SJCRH30 (cell line): ENCODE measurements around the gene PLXNB1. TPM values are rescaled to one million over a fixed set of nuclear protein-coding genes. Genes with fewer than 3 reads are reported as not detected.

Experiments
- DNase-seq, 2 experiments: peaks; one replicate each; pipeline ENCODE4 v3.0.0-alpha.2; 2015 to 2020
- H3K27ac ChIP-seq: fragments of 250-450 bp; sonication (Bioruptor Pico); 2 replicates; pipeline ENCODE4 v1.5.1; 2020; ENCODE audit warnings: mild to moderate bottlenecking, moderate library complexity
- H3K27me3 ChIP-seq: fragments of 250-450 bp; sonication (Bioruptor Pico); 2 replicates; pipeline ENCODE4 v1.5.1; 2020; ENCODE audit warnings: mild to moderate bottlenecking, moderate library complexity
- H3K36me3 ChIP-seq: fragments of 250-450 bp; sonication (Bioruptor Pico); 2 replicates; pipeline ENCODE4 v1.5.1; 2020; ENCODE audit warnings: mild to moderate bottlenecking, moderate library complexity
- H3K4me1 ChIP-seq: fragments of 250-450 bp; sonication (Bioruptor Pico); 2 replicates; pipeline ENCODE4 v1.5.1; 2020; ENCODE audit warnings: mild to moderate bottlenecking, moderate library complexity
- H3K4me3 ChIP-seq: fragments of 250-450 bp; sonication (Bioruptor Pico); 2 replicates; pipeline ENCODE4 v1.5.1; 2020; ENCODE audit warnings: mild to moderate bottlenecking, moderate library complexity
- H3K9me3 ChIP-seq: fragments of 250-450 bp; sonication (Bioruptor Pico); replicated peaks from 2 replicates; pipeline ENCODE4 v1.5.1; 2020; ENCODE audit warnings: mild to moderate bottlenecking, moderate library complexity
- total RNA-seq: library from RNA; depleted of rRNA; stranded (reverse); fragments of >200 nt; shearing (Covaris generic); gene quantifications from 2 replicates; pipeline ENCODE4 v1.2.3, GENCODE V29; 2014; rRNA removed

The PLXNB1 gene
- total RNA-seq, 1 experiment from 2014 or later = 45.0 TPM

GRCh38 chr3:48372377-48372770, 57.5 kb downstream of the PLXNB1 start:
- Histone ChIP-seq H3K4me1 (peaks cover 2% of the 10 kb centered on the region; the same call in 1 of the 2 replicates), H3K9me3 (0 out of 2 replicates have a peak, but pooled peaks cover 2% of the 10 kb centered on the region), H3K27ac (no peak overlapping the region), H3K36me3 (no peaks in the 10 kb centered on the region), H3K27me3 (no peaks in the 10 kb centered on the region), H3K4me3 (no peak overlapping the region)
- no peak for DNase-seq

DNA sequence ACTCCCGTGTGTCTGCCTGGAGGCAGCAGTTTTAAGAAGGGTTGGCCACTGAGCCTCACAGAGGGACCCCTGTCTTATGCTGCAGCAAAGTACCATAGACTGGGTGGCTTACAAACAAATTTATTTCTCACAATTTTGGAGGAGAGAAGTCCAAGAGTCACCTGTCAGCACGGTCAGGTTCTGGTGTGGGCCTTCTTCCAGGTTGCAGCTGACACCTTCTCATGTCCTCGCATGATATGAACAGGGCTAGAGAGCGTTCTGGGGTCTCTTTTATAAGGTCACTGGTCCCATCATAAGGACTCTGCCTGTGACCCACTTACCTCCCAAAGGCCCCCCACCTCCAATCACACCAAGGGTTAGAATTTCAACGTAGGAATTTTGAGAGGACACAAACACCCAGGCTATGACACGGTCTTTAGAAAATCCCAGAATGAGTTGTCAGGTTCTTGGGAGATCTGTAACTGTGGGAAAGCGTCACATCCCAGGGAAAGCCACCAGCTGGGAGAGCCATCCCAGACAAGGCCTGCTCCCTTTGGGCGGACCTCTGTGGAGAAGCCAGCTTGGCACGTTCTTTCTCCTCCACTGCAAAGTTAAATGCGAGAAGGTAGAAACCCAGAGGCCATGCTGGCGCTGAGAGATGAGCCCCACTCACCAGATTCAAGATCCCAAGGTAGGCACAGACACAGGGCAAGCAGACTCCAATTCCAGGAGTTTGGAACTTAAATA, 58.1 kb downstream of the PLXNB1 start, which contains the start of gene FBXW12:
Gene FBXW12 (plus strand): TSS at position 569 of the 726 bp plus-strand sequence. CDS start 549 bp downstream, outside the sequence.
- Histone ChIP-seq H3K9me3 (0 out of 2 replicates have a peak, but pooled peaks cover 2% of the 10 kb centered on the region), H3K4me1 (peaks cover 8% of the 10 kb centered on the region; the same call in 1 of the 2 replicates), H3K27ac (no peak within 1 kb of the TSS), H3K4me3 (no peak within 1 kb of the TSS), H3K36me3 (no peaks in the 10 kb centered on the region), H3K27me3 (no peaks in the 10 kb centered on the region)
- DNase-seq = no peak

DNA sequence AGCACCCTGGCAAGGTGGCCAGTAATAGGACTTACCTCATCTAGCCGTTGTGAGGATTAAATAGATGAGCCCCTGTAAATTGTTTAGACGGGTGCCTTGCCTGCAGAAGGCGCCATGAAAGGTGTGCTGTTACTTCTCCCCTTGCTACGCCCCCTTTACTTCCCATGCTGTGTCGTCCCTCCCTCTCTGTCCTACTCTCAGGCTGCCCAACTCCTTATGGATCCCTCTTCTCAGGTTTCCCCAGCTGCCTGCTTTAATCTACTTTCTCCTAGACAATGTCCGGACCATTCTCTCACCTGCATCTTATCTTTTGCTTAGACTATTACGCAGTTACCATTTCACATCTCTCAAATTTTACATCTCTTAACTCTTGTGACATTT, 59.6 kb downstream of the PLXNB1 start:
- Histone ChIP-seq H3K4me3 (no peak overlapping the region), H3K36me3 (no peaks in the 10 kb centered on the region), H3K27ac (no peak overlapping the region), H3K4me1 (peaks cover 9% of the 10 kb centered on the region; the same call in 1 of the 2 replicates), H3K27me3 (no peaks in the 10 kb centered on the region), H3K9me3 (no peaks in the 10 kb centered on the region)
- DNase-seq = peak in 1 of 2 experiments; percentile 33

- DNase-seq = no peak
- Histone ChIP-seq H3K9me3 (no peaks in the 10 kb centered on the region), H3K4me1 (peaks cover 9% of the 10 kb centered on the region; the same call in 1 of the 2 replicates), H3K27ac (no peak overlapping the region), H3K36me3 (no peaks in the 10 kb centered on the region), H3K27me3 (no peaks in the 10 kb centered on the region), H3K4me3 (no peak overlapping the region)
Measured at GRCh38 chr3:48369693-48370332, 60.1 kb downstream of the PLXNB1 start.

DNA sequence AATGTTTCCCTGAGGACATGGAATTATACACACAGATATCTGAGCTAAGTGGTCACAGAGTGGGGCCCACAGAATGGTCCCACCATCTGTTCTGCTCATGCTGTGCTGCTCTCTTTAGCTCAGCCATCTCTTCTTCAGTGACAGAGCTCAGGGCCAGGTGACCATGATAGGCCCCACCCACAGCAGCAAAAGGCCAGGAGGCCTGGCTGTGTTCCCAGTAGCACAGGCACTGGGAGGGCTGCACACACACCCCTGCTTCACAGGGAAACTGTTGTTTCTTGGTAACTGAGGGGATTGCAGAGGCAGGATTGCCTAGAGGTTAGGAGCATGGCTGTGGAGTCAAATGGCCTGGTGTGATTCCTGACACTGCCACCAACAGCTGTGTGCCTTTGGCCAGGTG, 62.7 kb downstream of the PLXNB1 start:
- H3K36me3 ChIP-seq = no peaks in the 10 kb centered on the region
- peak; percentile 75 to 83 for DNase-seq
- H3K27ac ChIP-seq = no peak overlapping the region
- peaks cover 9% of the 10 kb centered on the region; the same call in 1 of the 2 replicates for H3K4me1 ChIP-seq
- no peak overlapping the region for H3K4me3 ChIP-seq
- 0 out of 2 replicates have a peak, but pooled peaks cover 1% of the 10 kb centered on the region for H3K9me3 ChIP-seq
- no peaks in the 10 kb centered on the region for H3K27me3 ChIP-seq

DNA sequence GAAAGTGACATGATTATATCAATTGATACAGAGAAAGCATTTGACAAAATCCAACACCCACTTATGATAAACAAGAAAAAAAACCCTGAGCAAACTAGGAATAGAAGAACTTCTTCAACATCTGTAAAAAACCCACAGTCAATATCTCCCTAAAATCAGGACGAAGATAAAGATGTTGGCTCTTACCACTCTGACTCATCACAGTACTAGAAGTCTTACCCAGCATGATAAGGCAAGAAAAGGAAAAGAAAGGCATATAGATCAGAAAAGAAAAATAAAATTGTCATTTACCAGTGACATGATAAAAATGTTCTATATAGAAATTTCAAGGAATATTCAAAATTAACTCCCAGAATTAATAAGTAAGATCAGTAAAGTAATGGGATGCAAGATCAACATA, 65.0 kb downstream of the PLXNB1 start:
- Histone ChIP-seq H3K36me3 (no peaks in the 10 kb centered on the region), H3K27me3 (no peaks in the 10 kb centered on the region), H3K27ac (no peak overlapping the region), H3K9me3 (0 out of 2 replicates have a peak, but pooled peaks cover 5% of the 10 kb centered on the region), H3K4me3 (no peak overlapping the region), H3K4me1 (peaks cover 9% of the 10 kb centered on the region; the same call in 1 of the 2 replicates)
- DNase-seq = no peak

- no peak overlapping the region for H3K27ac ChIP-seq
- 0 out of 2 replicates have a peak, but pooled peaks cover 5% of the 10 kb centered on the region for H3K9me3 ChIP-seq
- H3K27me3 ChIP-seq = no peaks in the 10 kb centered on the region
- DNase-seq = no peak
- no peaks in the 10 kb centered on the region for H3K36me3 ChIP-seq
- H3K4me3 ChIP-seq = no peak overlapping the region
- peaks cover 2% of the 10 kb centered on the region; the same call in 1 of the 2 replicates for H3K4me1 ChIP-seq
Measured at GRCh38 chr3:48361928-48362327, 68.0 kb downstream of the PLXNB1 start.

- Histone ChIP-seq H3K4me3 (no peak overlapping the region), H3K36me3 (no peaks in the 10 kb centered on the region), H3K4me1 (no peaks in the 10 kb centered on the region), H3K27me3 (no peaks in the 10 kb centered on the region), H3K9me3 (no peaks in the 10 kb centered on the region), H3K27ac (no peak overlapping the region)
- no peak for DNase-seq
Measured at GRCh38 chr3:48356419-48356818, 73.5 kb downstream of the PLXNB1 start.

DNA sequence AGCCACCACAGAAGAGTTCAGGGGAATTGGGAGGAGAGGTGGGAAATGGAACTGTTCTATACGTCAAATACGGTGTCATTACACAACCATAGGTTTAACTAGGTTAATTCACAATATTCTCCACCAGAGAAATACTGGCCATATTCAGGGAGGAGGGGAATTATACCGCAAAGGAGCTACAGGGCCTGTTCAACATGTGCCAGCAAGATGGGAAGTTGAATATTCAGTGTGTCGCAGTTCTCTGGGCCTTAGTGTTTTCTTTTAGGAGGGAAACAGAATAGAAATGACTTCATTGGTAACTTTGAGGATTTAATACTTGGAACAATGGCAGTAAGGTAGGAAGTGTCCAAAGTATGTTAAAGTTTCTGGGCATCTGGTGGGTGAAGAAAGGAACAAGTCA, 75.9 kb downstream of the PLXNB1 start:
- Histone ChIP-seq H3K4me1 (no peaks in the 10 kb centered on the region), H3K27ac (no peak overlapping the region), H3K27me3 (no peaks in the 10 kb centered on the region), H3K4me3 (no peak overlapping the region), H3K36me3 (no peaks in the 10 kb centered on the region), H3K9me3 (no peaks in the 10 kb centered on the region)
- DNase-seq = no peak

Other genes starting within 250 kb of the PLXNB1 start
- gene CDC25A, start 241.7 kb downstream of the PLXNB1 start, total RNA-seq = 83.1 and 92.0 TPM in 2 replicates
- gene CAMP, start 206.6 kb downstream of the PLXNB1 start, total RNA-seq = 0.45 and 0.48 TPM in 2 replicates
- 9.8 and 9.9 TPM in 2 replicates for gene ZNF589, start 189.0 kb downstream of the PLXNB1 start, total RNA-seq
- 28.2 and 30.9 TPM in 2 replicates for gene NME6, start 128.7 kb downstream of the PLXNB1 start, total RNA-seq
- gene SPINK8, start 96.4 kb downstream of the PLXNB1 start, total RNA-seq = not detected in 2 replicates
- gene FBXW12, start 57.9 kb downstream of the PLXNB1 start, total RNA-seq = 0.30 and 0.35 TPM in 2 replicates
- 11.3 and 12.0 TPM in 2 replicates for gene CCDC51, start 10.0 kb upstream of the PLXNB1 start, total RNA-seq
- 491 and 498 TPM in 2 replicates for gene TMA7, start 10.2 kb upstream of the PLXNB1 start, total RNA-seq
- gene ATRIP, start 16.7 kb upstream of the PLXNB1 start, total RNA-seq = 12.4 and 12.8 TPM in 2 replicates
- 74.9 and 78.1 TPM in 2 replicates for gene SHISA5, start 74.1 kb upstream of the PLXNB1 start, total RNA-seq
- gene PFKFB4, start 126.7 kb upstream of the PLXNB1 start, total RNA-seq = 8.0 and 8.3 TPM in 2 replicates
- 0.14 TPM in 1 of 2 replicates, not detected in the other for gene UCN2, start 133.7 kb upstream of the PLXNB1 start, total RNA-seq
- 1.5 and 2.0 TPM in 2 replicates for gene COL7A1, start 165.2 kb upstream of the PLXNB1 start, total RNA-seq
- 137 and 162 TPM in 2 replicates for gene UQCRC1, start 179.6 kb upstream of the PLXNB1 start, total RNA-seq
- not detected in 2 replicates for gene TMEM89, start 191.7 kb upstream of the PLXNB1 start, total RNA-seq
- 14.8 and 18.9 TPM in 2 replicates for gene SLC26A6, start 205.4 kb upstream of the PLXNB1 start, total RNA-seq
- 1.1 and 1.7 TPM in 2 replicates for gene CELSR3, start 232.8 kb upstream of the PLXNB1 start, total RNA-seq